ENCODE results near the gene LEMD2.

LEMD2 gene

DNA sequence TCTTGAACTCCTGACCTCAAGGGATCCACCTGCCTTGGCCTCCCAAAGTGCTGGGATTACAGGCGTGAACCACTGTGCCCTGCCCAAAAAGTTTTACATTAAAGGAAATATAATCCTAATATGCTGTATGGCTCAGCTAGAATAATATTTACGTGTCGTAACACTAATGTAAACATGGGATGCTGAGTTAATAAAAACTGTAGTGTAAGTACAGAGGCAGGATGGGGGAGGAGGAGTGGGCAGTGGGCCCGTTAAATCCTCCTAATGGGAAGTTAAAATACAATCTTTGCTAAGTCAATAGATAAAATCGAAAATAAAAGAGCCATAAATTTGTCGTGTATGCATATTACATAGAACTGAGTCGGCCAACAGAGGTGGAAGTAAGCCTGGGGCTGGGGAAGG is 30.1 kb downstream of the LEMD2 start:
- TF ChIP-seq, protein P1, sequence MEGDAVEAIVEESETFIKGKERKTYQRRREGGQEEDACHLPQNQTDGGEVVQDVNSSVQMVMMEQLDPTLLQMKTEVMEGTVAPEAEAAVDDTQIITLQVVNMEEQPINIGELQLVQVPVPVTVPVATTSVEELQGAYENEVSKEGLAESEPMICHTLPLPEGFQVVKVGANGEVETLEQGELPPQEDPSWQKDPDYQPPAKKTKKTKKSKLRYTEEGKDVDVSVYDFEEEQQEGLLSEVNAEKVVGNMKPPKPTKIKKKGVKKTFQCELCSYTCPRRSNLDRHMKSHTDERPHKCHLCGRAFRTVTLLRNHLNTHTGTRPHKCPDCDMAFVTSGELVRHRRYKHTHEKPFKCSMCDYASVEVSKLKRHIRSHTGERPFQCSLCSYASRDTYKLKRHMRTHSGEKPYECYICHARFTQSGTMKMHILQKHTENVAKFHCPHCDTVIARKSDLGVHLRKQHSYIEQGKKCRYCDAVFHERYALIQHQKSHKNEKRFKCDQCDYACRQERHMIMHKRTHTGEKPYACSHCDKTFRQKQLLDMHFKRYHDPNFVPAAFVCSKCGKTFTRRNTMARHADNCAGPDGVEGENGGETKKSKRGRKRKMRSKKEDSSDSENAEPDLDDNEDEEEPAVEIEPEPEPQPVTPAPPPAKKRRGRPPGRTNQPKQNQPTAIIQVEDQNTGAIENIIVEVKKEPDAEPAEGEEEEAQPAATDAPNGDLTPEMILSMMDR (IDR thresholded peaks at IDR 0.05; ENCODE audit: borderline replicate concordance, control extremely low read depth, extremely low read depth, insufficient read depth, missing control alignments), result no peak
- DNase-seq (ENCODE audit: low spot score), result no peak
- in situ Hi-C loops (cut with MboI; ENCODE audit: low sequenced_read_pairs, unreplicated experiment), result no loop called here

DNA sequence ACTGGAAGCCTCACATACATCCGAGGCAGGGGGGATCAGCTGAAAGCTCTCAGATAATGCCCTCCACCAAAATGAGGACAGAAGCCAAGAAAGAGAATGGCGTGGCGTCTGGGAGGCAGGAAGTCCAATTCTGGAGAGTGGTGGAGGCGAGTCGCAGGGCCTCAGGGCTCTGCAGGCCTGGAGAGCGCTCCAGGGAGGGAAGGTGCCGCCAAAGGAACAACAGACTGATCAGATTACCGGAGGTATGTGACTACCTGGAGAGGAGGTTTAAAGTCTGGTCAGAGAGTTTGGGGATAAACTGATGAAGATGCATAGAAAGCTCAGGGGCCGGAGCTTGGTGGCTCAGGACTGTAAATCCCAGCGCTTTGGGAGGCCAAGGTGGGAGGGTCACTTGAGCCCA is 31.0 kb downstream of the LEMD2 start:
- no peak for DNase-seq (ENCODE audit: low spot score)
- in situ Hi-C loops (cut with MboI; ENCODE audit: low sequenced_read_pairs, unreplicated experiment), result no loop called here
- TF ChIP-seq, protein P1 (IDR thresholded peaks at IDR 0.05; ENCODE audit: borderline replicate concordance, control extremely low read depth, extremely low read depth, insufficient read depth, missing control alignments), result no peak

DNA sequence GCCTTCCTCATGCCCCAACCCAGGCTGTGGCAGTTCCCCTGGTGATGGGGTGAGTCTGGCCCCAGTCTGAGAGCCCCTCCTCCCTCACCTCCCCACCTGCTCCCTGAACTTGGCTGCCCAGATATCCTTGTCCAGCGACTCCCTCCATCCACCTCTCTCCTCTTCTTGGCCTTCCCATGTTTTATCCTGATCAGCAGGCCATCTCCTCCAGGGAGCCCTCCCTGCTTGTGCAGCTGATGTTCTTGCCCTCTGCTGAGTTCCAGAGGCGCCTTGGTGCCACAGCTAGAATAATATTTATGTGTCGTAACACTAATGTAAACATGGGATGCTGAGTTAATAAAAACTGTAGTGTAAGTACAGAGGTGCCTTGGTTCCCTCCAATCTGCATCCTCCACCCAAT is 31.8 kb downstream of the LEMD2 start:
- TF ChIP-seq, protein P1 (IDR thresholded peaks at IDR 0.05; ENCODE audit: borderline replicate concordance, control extremely low read depth, extremely low read depth, insufficient read depth, missing control alignments), result no peak
- in situ Hi-C loops (cut with MboI; ENCODE audit: low sequenced_read_pairs, unreplicated experiment), result no loop called here
- no peak for DNase-seq (ENCODE audit: low spot score)

DNA sequence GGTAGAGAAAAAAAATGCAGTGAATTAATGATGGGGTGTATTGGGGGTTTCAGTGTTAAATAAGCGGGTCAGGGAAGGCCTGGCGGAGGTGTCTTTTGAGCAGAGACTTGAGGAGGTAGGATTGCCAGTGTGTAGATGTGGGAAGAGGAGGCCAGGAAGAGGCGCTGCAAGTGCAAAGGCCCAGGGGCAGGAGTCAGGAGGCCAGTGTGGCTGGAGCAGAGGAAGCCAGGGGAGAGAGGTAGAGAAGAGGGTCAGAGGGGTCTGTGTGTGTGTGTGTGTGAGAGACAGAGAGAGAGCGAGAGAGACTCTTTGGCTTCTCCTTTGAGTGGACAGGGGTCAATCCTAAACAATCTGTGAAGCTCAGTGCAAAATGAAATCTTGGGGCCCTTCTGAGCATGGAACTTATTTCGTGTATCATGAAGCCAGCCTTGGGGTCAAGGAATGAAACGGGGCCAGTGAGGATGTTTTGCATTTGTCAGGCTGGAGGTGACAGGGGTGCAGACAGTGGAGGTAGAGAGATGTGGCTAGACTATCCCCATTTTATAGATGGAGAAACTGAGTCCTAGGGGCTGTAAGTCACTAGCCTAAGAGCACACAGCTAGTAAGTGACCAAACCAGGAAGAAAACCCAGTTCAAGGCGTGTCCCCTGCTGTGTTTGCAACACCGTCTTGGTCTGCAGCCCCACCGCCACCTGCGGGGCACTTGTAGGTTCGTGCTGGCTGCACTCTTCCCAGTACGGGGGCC is 32.5 kb downstream of the LEMD2 start:
- in situ Hi-C loops (cut with MboI; ENCODE audit: low sequenced_read_pairs, unreplicated experiment), result no loop called here
- no peak for DNase-seq (ENCODE audit: low spot score)
- TF ChIP-seq, protein P1 (IDR thresholded peaks at IDR 0.05; ENCODE audit: borderline replicate concordance, control extremely low read depth, extremely low read depth, insufficient read depth, missing control alignments), result no peak

DNA sequence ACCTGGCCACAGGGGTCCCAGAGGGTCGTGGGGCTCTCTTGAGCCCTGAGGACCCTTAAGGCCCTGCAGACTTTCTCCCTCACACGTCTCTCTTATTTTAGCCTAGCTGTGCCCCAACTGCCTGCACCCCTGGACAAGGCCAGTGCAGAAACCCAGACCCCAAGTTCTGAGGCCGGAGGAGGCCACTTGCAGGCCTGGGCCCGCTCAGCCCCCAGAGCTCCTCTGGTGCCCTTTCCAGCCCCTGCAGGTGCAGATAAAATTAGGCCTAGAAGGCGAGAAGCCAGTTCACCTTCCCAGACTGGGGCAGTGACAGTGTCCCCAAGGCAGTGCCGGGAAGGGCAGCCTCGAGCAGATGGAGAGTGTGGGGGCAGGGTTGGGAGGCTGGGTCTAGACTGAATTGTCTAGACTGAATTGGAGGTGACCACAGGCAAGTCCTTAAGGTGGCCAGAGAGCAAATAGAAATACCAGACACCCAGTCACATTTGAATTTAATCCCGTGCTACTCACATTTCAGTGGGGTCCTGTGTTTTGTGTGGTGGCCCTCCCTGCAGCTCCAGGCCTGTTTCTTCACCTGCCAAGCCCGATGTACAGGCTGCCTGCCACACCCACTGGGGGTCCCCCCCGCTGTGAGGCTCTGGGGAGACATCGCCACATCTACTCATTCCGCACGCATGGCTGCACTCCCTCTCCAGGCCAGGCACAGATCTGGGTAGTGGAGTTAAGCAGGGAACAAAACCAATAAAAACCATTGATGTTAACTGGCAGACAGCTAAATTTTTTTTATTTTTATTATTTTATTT is 33.7 kb downstream of the LEMD2 start:
- no peak for DNase-seq (ENCODE audit: low spot score)
- TF ChIP-seq, protein P1 (IDR thresholded peaks at IDR 0.05; ENCODE audit: borderline replicate concordance, control extremely low read depth, extremely low read depth, insufficient read depth, missing control alignments), result no peak
- in situ Hi-C loops (cut with MboI; ENCODE audit: low sequenced_read_pairs, unreplicated experiment), result no loop called here

DNA sequence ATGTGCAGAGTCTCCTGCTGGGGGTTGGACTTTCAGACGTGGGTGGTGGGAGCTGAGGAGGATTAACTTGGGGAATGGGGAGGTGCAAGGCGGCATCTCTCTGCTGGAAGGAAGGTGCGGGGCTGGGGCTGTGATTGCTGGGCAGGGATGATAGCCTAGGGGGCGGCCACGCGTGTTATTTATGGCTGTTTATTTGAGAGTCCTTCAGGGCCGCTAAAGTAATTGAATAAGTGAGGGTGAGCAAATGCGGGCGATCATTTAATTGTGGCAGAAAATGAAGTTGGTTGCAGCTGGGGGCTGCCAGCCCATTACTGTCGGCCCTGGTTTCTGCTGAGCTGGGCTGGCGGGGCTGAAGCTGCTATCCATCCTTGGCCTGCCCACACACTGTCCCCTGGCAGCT is 34.7 kb downstream of the LEMD2 start:
- TF ChIP-seq, protein P1 (IDR thresholded peaks at IDR 0.05; ENCODE audit: borderline replicate concordance, control extremely low read depth, extremely low read depth, insufficient read depth, missing control alignments), result no peak
- in situ Hi-C loops (cut with MboI; ENCODE audit: low sequenced_read_pairs, unreplicated experiment), result no loop called here
- no peak for DNase-seq (ENCODE audit: low spot score)

Data from GM13976 (cell line).